Right lobe of liver (tissue), 4 donors: Measurements from ENCODE around the gene DAZAP1.

Source experiments
- POLR2A ChIP-seq: fragments of 450-650 bp; IDR thresholded peaks from one replicate; pipeline ENCODE4 v1.6.1; 2017; ENCODE audit warnings: antibody characterized with exemption, mild to moderate bottlenecking
- TF ChIP-seq, protein P1 (sequence below), 4 donors: fragments of 200-600 bp in 3 of 4; fragments of 450-650 bp in 1 of 4; IDR thresholded peaks; one replicate each; pipeline versions ENCODE4 v1.5.1 to v1.8.0; 2016 to 2022; ENCODE audit warnings: antibody characterized with exemption in 4 of 4, mild to moderate bottlenecking in 2 of 4
- donor health status: DM: no; HTN: no; CAD: no.
- donor health status: DM: no; HTN: no; CAD: no.
- donor health status: DM: no; HTN: yes; CAD: no.

DNA sequence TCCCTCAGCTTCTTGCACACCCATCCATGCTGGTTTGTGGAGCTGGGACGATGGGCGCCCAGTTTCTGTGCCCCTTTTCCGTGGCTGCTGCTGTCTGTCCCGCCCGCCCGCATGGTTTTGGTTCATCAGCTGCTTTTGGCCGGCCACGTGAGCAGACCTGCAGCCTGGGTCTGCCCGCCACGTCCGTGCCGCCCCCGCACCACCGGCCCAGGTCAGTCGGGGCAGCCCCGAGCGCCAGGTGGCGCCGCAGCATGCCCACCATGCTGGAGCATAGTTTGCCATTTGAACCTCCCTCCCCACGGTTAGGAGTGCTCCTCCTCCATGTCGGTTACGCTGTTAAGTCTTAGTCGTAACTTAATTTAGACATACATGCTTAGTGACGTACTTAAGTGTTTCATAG, 15.6 kb downstream of the DAZAP1 start:
- TF ChIP-seq, protein P1, sequence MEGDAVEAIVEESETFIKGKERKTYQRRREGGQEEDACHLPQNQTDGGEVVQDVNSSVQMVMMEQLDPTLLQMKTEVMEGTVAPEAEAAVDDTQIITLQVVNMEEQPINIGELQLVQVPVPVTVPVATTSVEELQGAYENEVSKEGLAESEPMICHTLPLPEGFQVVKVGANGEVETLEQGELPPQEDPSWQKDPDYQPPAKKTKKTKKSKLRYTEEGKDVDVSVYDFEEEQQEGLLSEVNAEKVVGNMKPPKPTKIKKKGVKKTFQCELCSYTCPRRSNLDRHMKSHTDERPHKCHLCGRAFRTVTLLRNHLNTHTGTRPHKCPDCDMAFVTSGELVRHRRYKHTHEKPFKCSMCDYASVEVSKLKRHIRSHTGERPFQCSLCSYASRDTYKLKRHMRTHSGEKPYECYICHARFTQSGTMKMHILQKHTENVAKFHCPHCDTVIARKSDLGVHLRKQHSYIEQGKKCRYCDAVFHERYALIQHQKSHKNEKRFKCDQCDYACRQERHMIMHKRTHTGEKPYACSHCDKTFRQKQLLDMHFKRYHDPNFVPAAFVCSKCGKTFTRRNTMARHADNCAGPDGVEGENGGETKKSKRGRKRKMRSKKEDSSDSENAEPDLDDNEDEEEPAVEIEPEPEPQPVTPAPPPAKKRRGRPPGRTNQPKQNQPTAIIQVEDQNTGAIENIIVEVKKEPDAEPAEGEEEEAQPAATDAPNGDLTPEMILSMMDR (IDR thresholded peaks at IDR 0.05): no peak
- no peak for TF ChIP-seq POLR2A
